Mammary epithelial cell (primary cell): ENCODE data around the gene TMEM247.

Experiments used
- CTCF ChIP-seq, 2 donors: IDR thresholded peaks in 1 of 2; conservative IDR thresholded peaks in 1 of 2; 2 replicates each; pipeline ENCODE4 v1.5.1; 2011 to 2012; ENCODE audit warnings: inconsistent platforms in 2 of 2, low read length in 2 of 2, mild to moderate bottlenecking in 2 of 2, control low read depth in 1 of 2, low read depth in 1 of 2; ENCODE audit not compliant: insufficient read depth in 1 of 2; ENCODE audit errors: extremely low read depth in 1 of 2
- EZH2 ChIP-seq: IDR thresholded peaks from 2 replicates; pipeline ENCODE4 v1.6.1; 2012; ENCODE audit warnings: low read length, inconsistent platforms, borderline replicate concordance

GRCh38 chr2:46498681-46499080, 19.3 kb downstream of the TMEM247 start:
- TF ChIP-seq CTCF (conservative IDR thresholded peaks at IDR 0.05 in 1 of 2, IDR thresholded peaks at IDR 0.05 in 1 of 2; ENCODE audit: extremely low read depth in 1 of 2, insufficient read depth in 1 of 2, low read depth in 1 of 2, low read length in 2 of 2) (no peak), EZH2 (no peak)
